Endometrium (tissue), 2 donors: ENCODE data around the gene PCK2.

Source experiments
- FAIRE-seq: peaks from 2 replicates; lab custom pipeline; 2012; peaks lifted over from hg19 to GRCh38; lab: Jason Lieb, UNC
- donor health status: control.
- donor health status: control.

PCK2 gene

GRCh38 chr14:24060984-24061913, 32.9 kb upstream of the PCK2 start:
- no peak for FAIRE-seq

- no peak for FAIRE-seq
These were observed 31.7 kb upstream of the PCK2 start for GRCh38 chr14:24062216-24062980.

GRCh38 chr14:24063263-24063836, 30.8 kb upstream of the PCK2 start:
- no peak for FAIRE-seq

- FAIRE-seq, result no peak
These were observed 29.9 kb upstream of the PCK2 start for GRCh38 chr14:24064091-24064795.

GRCh38 chr14:24064856-24065255, 29.3 kb upstream of the PCK2 start:
- no peak for FAIRE-seq

- no peak for FAIRE-seq
These were observed 28.7 kb upstream of the PCK2 start for GRCh38 chr14:24065408-24065807.

GRCh38 chr14:24066496-24067132, 27.5 kb upstream of the PCK2 start:
- no peak for FAIRE-seq

- FAIRE-seq, result no peak
These were observed 26.7 kb upstream of the PCK2 start for GRCh38 chr14:24067133-24068082.

- no peak for FAIRE-seq
These were observed 25.2 kb upstream of the PCK2 start for GRCh38 chr14:24068711-24069410.

GRCh38 chr14:24069411-24069735, 24.7 kb upstream of the PCK2 start:
- FAIRE-seq, result no peak

- FAIRE-seq, result no peak
These were observed 23.6 kb upstream of the PCK2 start for GRCh38 chr14:24070285-24071143.

- no peak for FAIRE-seq
These were observed 22.9 kb upstream of the PCK2 start, which contains the start of gene CPNE6 for GRCh38 chr14:24071144-24071697. TSS of gene CPNE6 (plus strand) at chr14:24071562. CDS start at chr14:24072937, 1,375 bp downstream.

GRCh38 chr14:24071836-24072430, 22.2 kb upstream of the PCK2 start:
- FAIRE-seq, result no peak

- no peak for FAIRE-seq
These were observed 21.7 kb upstream of the PCK2 start for GRCh38 chr14:24072436-24072835.

GRCh38 chr14:24072881-24073877, 20.9 kb upstream of the PCK2 start:
- no peak for FAIRE-seq

GRCh38 chr14:24074625-24075484, 19.3 kb upstream of the PCK2 start:
- no peak for FAIRE-seq
